ENCODE data around the gene TSHB. TPM values are rescaled to one million over a fixed set of nuclear protein-coding genes. Genes with fewer than 3 reads are reported as not detected.

The TSHB gene
- total RNA-seq, 1 experiment from 2014 or later: not detected

- H3K4me3 ChIP-seq: no peak overlapping the region
- no peaks in the 10 kb centered on the region for H3K27me3 ChIP-seq (replicated peaks)
- no peak for DNase-seq (ENCODE audit: low read depth in 1 of 2, low spot score in 2 of 2)
- no peaks in the 10 kb centered on the region for H3K9me3 ChIP-seq (replicated peaks)
- no peaks in the 10 kb centered on the region for H3K36me3 ChIP-seq
- H3K27ac ChIP-seq: no peak overlapping the region
- peaks cover 70% of the 10 kb centered on the region for H3K4me1 ChIP-seq (replicated peaks)
Measured at GRCh38 chr1:115065021-115065420, 35.4 kb downstream of the TSHB start.

GRCh38 chr1:115067161-115067859, 37.7 kb downstream of the TSHB start:
- Histone ChIP-seq H3K4me1 (replicated peaks) (peaks cover 66% of the 10 kb centered on the region), H3K27me3 (replicated peaks) (no peaks in the 10 kb centered on the region), H3K9me3 (replicated peaks) (no peaks in the 10 kb centered on the region), H3K4me3 (no peak overlapping the region), H3K27ac (peak overlapping the region; percentile 72), H3K36me3 (no peaks in the 10 kb centered on the region)
- peak; percentile 81 to 88 for DNase-seq (ENCODE audit: low read depth in 1 of 2, low spot score in 2 of 2)

GRCh38 chr1:115068826-115069585, 39.4 kb downstream of the TSHB start:
- Histone ChIP-seq H3K27ac (peak overlapping the region; percentile 6; the same call in 1 of the 2 replicates), H3K27me3 (replicated peaks) (no peaks in the 10 kb centered on the region), H3K4me3 (no peak overlapping the region), H3K4me1 (replicated peaks) (peaks cover 49% of the 10 kb centered on the region), H3K9me3 (replicated peaks) (no peaks in the 10 kb centered on the region), H3K36me3 (no peaks in the 10 kb centered on the region)
- DNase-seq (ENCODE audit: low read depth in 1 of 2, low spot score in 2 of 2): peak in 1 of 2 experiments; percentile 43

- H3K27me3 ChIP-seq (replicated peaks): no peaks in the 10 kb centered on the region
- peak in 1 of 2 experiments; percentile 49 for DNase-seq (ENCODE audit: low read depth in 1 of 2, low spot score in 2 of 2)
- peaks cover 44% of the 10 kb centered on the region for H3K4me1 ChIP-seq (replicated peaks)
- no peaks in the 10 kb centered on the region for H3K36me3 ChIP-seq
- no peaks in the 10 kb centered on the region for H3K9me3 ChIP-seq (replicated peaks)
- no peak overlapping the region for H3K4me3 ChIP-seq
- H3K27ac ChIP-seq: peak overlapping the region; percentile 6
Measured at GRCh38 chr1:115069659-115070308, 40.2 kb downstream of the TSHB start.

GRCh38 chr1:115071012-115071664, 41.5 kb downstream of the TSHB start:
- Histone ChIP-seq H3K9me3 (replicated peaks) (no peaks in the 10 kb centered on the region), H3K4me1 (replicated peaks) (peaks cover 43% of the 10 kb centered on the region), H3K27ac (no peak overlapping the region), H3K27me3 (replicated peaks) (no peaks in the 10 kb centered on the region), H3K36me3 (no peaks in the 10 kb centered on the region), H3K4me3 (no peak overlapping the region)
- no peak for DNase-seq (ENCODE audit: low read depth in 1 of 2, low spot score in 2 of 2)

GRCh38 chr1:115073298-115074087, 43.9 kb downstream of the TSHB start:
- no peaks in the 10 kb centered on the region for H3K27me3 ChIP-seq (replicated peaks)
- no peaks in the 10 kb centered on the region for H3K9me3 ChIP-seq (replicated peaks)
- H3K4me3 ChIP-seq: no peak overlapping the region
- no peaks in the 10 kb centered on the region for H3K36me3 ChIP-seq
- no peak for DNase-seq (ENCODE audit: low read depth in 1 of 2, low spot score in 2 of 2)
- H3K4me1 ChIP-seq (replicated peaks): peaks cover 26% of the 10 kb centered on the region
- no peak overlapping the region for H3K27ac ChIP-seq

GRCh38 chr1:115074839-115075534, 45.4 kb downstream of the TSHB start:
- DNase-seq (ENCODE audit: low read depth in 1 of 2, low spot score in 2 of 2): no peak
- no peaks in the 10 kb centered on the region for H3K27me3 ChIP-seq (replicated peaks)

GRCh38 chr1:115076384-115076915, 46.8 kb downstream of the TSHB start:
- H3K9me3 ChIP-seq (replicated peaks): no peaks in the 10 kb centered on the region
- H3K36me3 ChIP-seq: no peaks in the 10 kb centered on the region
- no peak overlapping the region for H3K27ac ChIP-seq
- no peaks in the 10 kb centered on the region for H3K27me3 ChIP-seq (replicated peaks)
- peaks cover 5% of the 10 kb centered on the region; the same call in 1 of the 2 replicates for H3K4me1 ChIP-seq (replicated peaks)
- no peak for DNase-seq (ENCODE audit: low read depth in 1 of 2, low spot score in 2 of 2)
- H3K4me3 ChIP-seq: no peak overlapping the region

More at GRCh38 chr1:115074839-115075534, 45.4 kb downstream of the TSHB start:
- Histone ChIP-seq H3K4me3 (no peak overlapping the region), H3K27ac (no peak overlapping the region), H3K36me3 (no peaks in the 10 kb centered on the region), H3K9me3 (replicated peaks) (no peaks in the 10 kb centered on the region), H3K4me1 (replicated peaks) (peaks cover 11% of the 10 kb centered on the region)

- DNase-seq (ENCODE audit: low read depth in 1 of 2, low spot score in 2 of 2): no peak
Measured at GRCh38 chr1:115077286-115077983, 47.8 kb downstream of the TSHB start.

GRCh38 chr1:115077984-115078330, 48.3 kb downstream of the TSHB start:
- Histone ChIP-seq H3K9me3 (replicated peaks) (no peaks in the 10 kb centered on the region), H3K27ac (no peak overlapping the region), H3K27me3 (replicated peaks) (no peaks in the 10 kb centered on the region), H3K4me1 (replicated peaks) (no peaks in the 10 kb centered on the region), H3K4me3 (no peak overlapping the region), H3K36me3 (no peaks in the 10 kb centered on the region)
- DNase-seq (ENCODE audit: low read depth in 1 of 2, low spot score in 2 of 2): no peak

More at GRCh38 chr1:115077286-115077983, 47.8 kb downstream of the TSHB start:
- H3K27ac ChIP-seq: no peak overlapping the region
- no peaks in the 10 kb centered on the region for H3K27me3 ChIP-seq (replicated peaks)
- no peak overlapping the region for H3K4me3 ChIP-seq
- H3K36me3 ChIP-seq: no peaks in the 10 kb centered on the region
- H3K9me3 ChIP-seq (replicated peaks): no peaks in the 10 kb centered on the region
- no peaks in the 10 kb centered on the region for H3K4me1 ChIP-seq (replicated peaks)

- H3K36me3 ChIP-seq: no peaks in the 10 kb centered on the region
- H3K4me1 ChIP-seq (replicated peaks): no peaks in the 10 kb centered on the region
- DNase-seq (ENCODE audit: low read depth in 1 of 2, low spot score in 2 of 2): no peak
- no peak overlapping the region for H3K27ac ChIP-seq
- H3K4me3 ChIP-seq: no peak overlapping the region
- H3K27me3 ChIP-seq (replicated peaks): no peaks in the 10 kb centered on the region
- H3K9me3 ChIP-seq (replicated peaks): no peaks in the 10 kb centered on the region
Measured at GRCh38 chr1:115078708-115079107, 49.1 kb downstream of the TSHB start.

GRCh38 chr1:115082949-115083348, 53.3 kb downstream of the TSHB start:
- H3K27me3 ChIP-seq (replicated peaks): no peaks in the 10 kb centered on the region
- H3K4me1 ChIP-seq (replicated peaks): peaks cover 15% of the 10 kb centered on the region
- DNase-seq (ENCODE audit: low read depth in 1 of 2, low spot score in 2 of 2): no peak
- H3K36me3 ChIP-seq: no peaks in the 10 kb centered on the region
- no peak overlapping the region for H3K27ac ChIP-seq
- H3K4me3 ChIP-seq: no peak overlapping the region
- H3K9me3 ChIP-seq (replicated peaks): no peaks in the 10 kb centered on the region
